ENCODE measurements around the gene RBM19.

The RBM19 gene

DNA sequence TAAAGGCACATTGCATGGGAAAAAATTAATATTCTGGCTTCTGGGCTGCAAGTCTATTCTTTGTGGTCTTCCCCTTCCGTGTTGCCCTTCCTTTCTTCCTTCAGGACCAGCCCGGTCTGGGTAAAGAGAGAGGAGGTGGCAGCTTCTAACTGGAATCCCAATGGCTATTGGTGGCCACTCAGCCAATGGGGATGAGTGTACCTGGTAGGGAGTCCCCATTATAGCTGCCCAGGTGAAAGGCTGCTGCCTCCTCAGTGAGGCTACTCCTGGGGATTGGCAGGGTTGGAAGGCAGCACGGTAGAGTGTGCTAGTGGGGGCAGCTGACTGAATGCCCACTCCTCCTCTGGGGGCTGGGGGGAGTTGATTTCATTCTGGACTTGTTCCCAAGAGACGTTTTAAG lies 112.6 kb downstream of the RBM19 start:
- H3K4me1 ChIP-seq (ENCODE audit: insufficient read depth, low read length), result no peaks in the 10 kb centered on the region
- no peaks in the 10 kb centered on the region for H3K9me3 ChIP-seq (ENCODE audit: control insufficient read depth, insufficient read depth, low read length)
- H3K36me3 ChIP-seq (ENCODE audit: insufficient read depth, low read length), result no peaks in the 10 kb centered on the region
- no peak overlapping the region for H3K9ac ChIP-seq (ENCODE audit: low read depth, low read length)

DNA sequence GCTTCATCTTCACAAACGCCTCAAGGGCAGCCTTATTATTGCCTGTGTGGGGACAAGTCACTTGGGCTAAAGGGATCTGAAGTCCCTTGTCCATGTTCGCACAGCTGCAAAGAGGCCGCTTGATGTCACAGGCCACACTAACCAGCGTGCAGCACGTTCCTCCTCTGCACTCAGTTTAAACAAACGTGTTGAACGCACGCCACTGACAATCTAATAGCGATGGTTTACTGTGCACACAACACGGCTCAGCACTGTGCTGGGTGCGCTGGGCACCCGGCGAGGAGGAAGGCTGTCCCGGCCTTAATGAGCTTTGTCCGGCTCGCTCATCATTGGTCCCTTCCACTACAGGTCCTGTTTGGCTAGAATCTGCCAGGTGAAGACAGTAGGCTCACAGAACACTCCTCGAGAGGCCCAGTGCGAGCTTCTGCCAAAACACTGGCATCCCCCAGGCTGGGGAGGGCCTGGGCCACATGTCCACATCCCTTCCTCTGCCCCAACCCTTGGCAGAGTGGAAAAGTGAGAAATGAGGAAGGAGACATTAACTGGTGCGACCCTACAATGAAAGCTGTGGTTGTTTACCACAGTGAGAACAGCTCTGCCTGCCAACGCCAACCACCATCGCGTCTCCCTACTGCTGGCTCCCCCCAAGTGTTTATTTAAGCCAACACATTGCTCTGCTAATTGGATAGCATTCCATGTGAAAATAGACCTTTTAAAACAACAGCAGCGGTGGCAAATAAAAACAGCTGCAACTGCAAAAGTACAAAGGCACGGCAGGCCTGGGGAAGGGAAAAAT lies 113.2 kb downstream of the RBM19 start:
- Histone ChIP-seq H3K9ac (ENCODE audit: low read depth, low read length) (no peak overlapping the region), H3K9me3 (ENCODE audit: control insufficient read depth, insufficient read depth, low read length) (no peaks in the 10 kb centered on the region), H3K36me3 (ENCODE audit: insufficient read depth, low read length) (no peaks in the 10 kb centered on the region), H3K4me1 (ENCODE audit: insufficient read depth, low read length) (no peaks in the 10 kb centered on the region)

DNA sequence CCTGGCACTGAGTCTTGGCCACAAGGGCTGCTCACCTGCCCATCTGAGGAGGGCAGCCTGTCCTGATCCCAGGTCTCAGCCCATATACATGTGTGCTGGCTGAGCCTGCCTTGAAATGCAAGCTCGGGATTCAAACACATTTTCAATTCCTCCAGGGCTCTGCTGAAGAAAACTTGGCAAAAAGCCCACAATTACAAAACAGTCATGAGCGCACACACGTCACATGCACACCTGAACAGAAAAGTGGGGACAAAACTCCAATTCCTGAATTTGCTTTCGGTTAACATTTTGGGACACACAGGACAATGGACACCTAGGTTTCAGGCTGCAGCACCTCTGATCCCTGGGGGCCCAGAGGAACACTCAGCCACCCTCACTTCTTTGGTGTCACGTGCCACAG lies 113.9 kb downstream of the RBM19 start:
- no peaks in the 10 kb centered on the region for H3K4me1 ChIP-seq (ENCODE audit: insufficient read depth, low read length)

DNA sequence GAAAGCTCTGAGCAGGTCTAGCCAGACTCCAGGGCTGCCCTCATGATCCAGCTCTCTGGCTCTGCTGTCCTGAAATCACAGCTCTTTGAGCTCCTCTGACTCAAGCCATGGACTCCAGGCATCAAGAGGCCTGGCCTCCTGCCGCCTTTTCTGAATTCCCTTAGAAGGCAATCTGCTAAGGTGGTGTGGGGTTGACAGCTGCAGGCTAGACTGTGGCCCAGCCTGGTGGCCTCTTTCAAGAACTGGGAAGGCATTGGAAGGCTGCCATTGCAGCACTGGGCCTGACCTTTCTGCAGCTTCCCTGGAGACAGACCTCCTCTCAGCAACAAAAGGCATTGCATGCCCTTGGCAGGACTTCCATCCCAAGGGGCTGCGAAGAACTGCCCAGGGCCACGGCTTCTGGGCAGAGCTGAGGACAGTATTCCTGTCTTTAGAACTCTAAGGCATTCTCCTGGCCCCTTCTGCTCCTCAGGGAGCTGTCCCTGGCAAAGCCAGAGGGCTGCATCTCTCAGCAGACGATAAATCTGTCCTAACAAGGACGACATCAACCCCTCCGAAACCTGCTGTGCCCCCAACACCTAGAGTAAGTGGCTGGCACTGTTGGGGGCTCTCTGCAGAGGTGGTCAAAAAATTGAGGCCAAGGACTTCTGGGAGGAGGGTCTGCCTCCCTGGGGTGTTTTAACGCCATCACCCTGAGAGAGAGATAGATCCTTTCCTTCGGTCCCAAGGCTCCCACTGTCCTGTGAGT lies 115.6 kb downstream of the RBM19 start:
- Histone ChIP-seq H3K9ac (ENCODE audit: low read depth, low read length) (no peak overlapping the region), H3K4me1 (ENCODE audit: insufficient read depth, low read length) (no peaks in the 10 kb centered on the region), H3K9me3 (ENCODE audit: control insufficient read depth, insufficient read depth, low read length) (no peaks in the 10 kb centered on the region), H3K36me3 (ENCODE audit: insufficient read depth, low read length) (no peaks in the 10 kb centered on the region)

More for the DNA sequence above, 113.9 kb downstream of the RBM19 start:
- no peak overlapping the region for H3K9ac ChIP-seq (ENCODE audit: low read depth, low read length)
- no peaks in the 10 kb centered on the region for H3K9me3 ChIP-seq (ENCODE audit: control insufficient read depth, insufficient read depth, low read length)
- H3K36me3 ChIP-seq (ENCODE audit: insufficient read depth, low read length), result no peaks in the 10 kb centered on the region

DNA sequence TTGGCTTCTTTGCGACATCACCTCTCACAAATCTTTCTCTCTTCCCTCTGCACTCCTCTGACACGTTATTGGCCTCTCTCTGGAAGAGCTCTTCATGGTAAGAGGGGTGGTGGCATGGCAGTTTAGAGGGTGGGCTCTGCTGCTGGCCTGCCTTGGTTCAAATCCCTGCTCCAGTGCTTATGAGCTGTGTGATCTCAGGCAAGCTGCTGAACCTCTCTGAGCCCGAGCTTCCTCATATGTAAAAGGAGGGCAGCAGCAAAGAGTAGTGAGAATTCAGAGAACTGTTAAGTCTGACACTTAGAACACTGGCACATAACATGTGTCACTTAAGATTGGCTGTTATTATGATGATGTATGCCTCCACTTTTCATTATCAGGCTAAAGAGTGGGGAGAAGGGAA lies 118.3 kb downstream of the RBM19 start:
- Histone ChIP-seq H3K9ac (ENCODE audit: low read depth, low read length) (no peak overlapping the region), H3K36me3 (ENCODE audit: insufficient read depth, low read length) (no peaks in the 10 kb centered on the region), H3K4me1 (ENCODE audit: insufficient read depth, low read length) (no peaks in the 10 kb centered on the region; the same call in 1 of the 2 replicates), H3K9me3 (ENCODE audit: control insufficient read depth, insufficient read depth, low read length) (no peaks in the 10 kb centered on the region)

DNA sequence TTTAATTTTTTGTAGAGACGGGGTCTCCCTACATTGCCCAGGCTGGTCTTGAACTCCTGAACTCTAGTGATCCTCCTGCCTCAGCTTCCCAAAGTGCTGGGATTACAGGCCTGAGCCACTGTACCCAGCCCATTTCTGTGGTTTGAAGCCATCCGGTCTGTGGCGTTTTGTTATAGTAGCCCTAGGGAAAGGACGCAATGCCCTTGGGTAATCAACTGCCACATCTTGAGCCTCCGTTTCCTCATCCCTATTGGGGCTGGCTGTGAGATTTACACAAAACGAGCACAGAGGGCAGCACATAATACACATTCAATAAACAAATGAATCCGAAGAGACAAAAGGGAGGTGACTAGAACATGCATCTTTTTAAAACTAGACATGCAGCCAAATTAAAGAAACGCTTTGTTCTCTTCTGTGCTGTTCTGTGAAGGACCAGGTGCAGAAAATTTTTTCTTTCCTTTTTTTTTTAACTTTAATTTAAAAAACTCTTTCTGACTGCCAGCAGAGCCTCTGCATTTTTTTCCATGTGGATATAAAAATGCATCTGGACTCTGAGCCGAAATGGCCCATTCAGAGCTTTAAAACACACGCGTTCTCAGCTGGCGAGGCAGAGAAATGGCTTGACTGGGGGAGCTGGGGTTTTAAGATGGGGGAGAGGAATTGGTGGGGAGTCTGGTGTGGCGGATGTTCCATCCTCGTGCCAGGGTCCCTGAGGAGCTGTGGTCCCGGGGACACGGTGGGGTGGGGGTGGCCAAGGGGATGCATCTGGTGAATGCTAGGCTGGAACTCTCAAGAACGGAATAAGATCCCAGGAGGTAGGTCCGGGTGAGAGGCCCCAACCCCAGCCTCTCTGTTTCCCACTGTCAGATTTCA lies 119.0 kb downstream of the RBM19 start:
- no peaks in the 10 kb centered on the region for H3K36me3 ChIP-seq (ENCODE audit: insufficient read depth, low read length)
- no peak overlapping the region for H3K9ac ChIP-seq (ENCODE audit: low read depth, low read length)
- H3K9me3 ChIP-seq (ENCODE audit: control insufficient read depth, insufficient read depth, low read length), result no peaks in the 10 kb centered on the region
- H3K4me1 ChIP-seq (ENCODE audit: insufficient read depth, low read length), result no peaks in the 10 kb centered on the region; the same call in 1 of the 2 replicates

DNA sequence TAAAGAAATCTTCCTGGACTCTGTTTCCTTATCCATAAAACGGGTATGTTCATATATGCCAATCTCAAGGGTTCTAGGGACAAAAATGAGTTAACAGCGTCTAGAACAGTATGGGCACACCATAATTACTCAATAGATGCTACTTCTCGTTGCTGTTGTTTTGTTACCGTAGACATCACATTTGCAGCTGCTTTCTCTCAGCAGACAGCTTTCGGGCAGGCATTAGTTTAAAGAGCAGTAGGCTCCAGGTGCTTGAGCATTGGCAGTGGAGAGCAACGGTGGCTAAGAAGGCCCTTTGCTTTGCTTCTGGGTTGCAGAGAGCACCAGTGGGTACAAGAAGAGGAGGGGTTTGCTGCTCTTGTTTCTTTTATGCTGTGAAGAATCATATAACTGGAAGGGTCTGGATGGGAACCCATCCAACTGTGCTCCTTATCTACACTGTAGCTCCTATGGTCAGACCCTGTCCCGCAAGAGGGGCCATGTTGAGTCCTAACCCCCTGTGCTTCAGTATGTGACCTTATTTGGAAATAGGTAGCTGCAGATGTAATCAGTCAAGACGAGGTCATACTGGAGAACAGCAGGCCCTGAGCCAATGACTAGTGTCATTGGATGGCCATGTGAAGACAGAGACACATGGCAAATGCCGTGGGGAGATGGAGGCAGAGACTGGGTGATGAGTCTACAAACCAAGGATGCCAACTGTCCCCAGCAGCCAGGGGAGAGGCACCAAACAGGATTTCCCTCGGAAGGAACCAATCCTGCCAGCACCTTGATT lies 120.0 kb downstream of the RBM19 start:
- no peaks in the 10 kb centered on the region; the same call in 1 of the 2 replicates for H3K4me1 ChIP-seq (ENCODE audit: insufficient read depth, low read length)
- no peak overlapping the region for H3K9ac ChIP-seq (ENCODE audit: low read depth, low read length)
- H3K36me3 ChIP-seq (ENCODE audit: insufficient read depth, low read length), result no peaks in the 10 kb centered on the region
- no peaks in the 10 kb centered on the region for H3K9me3 ChIP-seq (ENCODE audit: control insufficient read depth, insufficient read depth, low read length)

DNA sequence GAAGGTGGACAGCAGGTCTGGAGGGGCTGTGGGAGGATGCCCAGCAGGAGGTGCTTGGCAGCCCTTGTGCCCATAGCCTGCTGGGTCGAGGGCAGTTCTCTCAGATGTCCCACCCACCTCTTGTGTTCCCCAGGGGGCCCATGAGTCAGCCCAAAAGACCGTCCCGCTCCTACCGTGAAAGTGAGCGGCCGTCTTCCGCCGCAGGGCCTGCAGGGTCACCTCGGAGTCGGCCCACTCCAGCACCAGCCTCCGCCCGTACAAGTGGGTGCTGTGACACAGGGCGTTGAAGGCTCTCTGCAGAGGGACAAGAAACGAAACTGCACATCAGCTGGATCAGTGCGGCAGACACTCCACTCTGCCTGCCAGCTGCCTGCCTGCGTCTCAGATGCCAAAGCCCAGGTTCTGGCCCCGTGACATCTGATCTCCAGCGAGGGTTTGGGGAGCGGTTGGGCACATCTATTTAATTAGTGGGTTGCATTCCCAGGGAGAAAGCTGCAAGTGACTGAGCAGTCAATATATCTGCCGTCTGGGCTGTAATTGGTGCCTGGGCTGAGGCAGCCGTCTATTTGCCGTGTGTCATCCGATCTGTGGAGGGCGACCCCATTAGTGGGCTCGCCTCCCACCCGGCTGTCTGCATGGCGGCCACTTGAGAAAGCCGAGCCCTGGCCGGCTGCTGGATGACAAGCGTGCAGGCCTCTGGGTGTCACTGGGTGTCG lies 121.5 kb downstream of the RBM19 start:
- Histone ChIP-seq H3K4me1 (ENCODE audit: insufficient read depth, low read length) (no peaks in the 10 kb centered on the region; the same call in 1 of the 2 replicates), H3K36me3 (ENCODE audit: insufficient read depth, low read length) (no peaks in the 10 kb centered on the region), H3K9ac (ENCODE audit: low read depth, low read length) (no peak overlapping the region), H3K9me3 (ENCODE audit: control insufficient read depth, insufficient read depth, low read length) (no peaks in the 10 kb centered on the region)

DNA sequence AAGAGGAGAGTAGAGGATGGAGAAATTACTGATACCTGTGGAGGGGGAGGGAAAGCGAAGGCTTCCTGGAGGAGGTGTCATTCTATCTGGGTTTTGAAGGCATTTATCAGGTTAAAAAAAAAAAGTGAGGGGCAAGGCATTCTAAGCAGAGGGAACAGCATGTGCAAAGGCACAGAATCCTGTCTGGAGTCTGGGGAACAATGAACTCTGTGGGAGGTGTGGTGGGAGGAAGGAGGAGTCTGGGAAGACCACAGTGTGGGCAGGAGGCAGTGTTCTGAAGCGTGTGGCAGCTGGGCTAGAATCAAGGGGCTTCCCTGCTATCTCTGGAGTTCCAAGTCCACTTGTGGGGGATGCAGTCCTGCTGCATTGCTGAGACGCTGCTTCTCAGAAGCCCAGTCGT lies 123.4 kb downstream of the RBM19 start:
- H3K4me1 ChIP-seq (ENCODE audit: insufficient read depth, low read length), result no peaks in the 10 kb centered on the region; the same call in 1 of the 2 replicates
- no peak overlapping the region for H3K9ac ChIP-seq (ENCODE audit: low read depth, low read length)
- H3K36me3 ChIP-seq (ENCODE audit: insufficient read depth, low read length), result no peaks in the 10 kb centered on the region
- no peaks in the 10 kb centered on the region for H3K9me3 ChIP-seq (ENCODE audit: control insufficient read depth, insufficient read depth, low read length)

DNA sequence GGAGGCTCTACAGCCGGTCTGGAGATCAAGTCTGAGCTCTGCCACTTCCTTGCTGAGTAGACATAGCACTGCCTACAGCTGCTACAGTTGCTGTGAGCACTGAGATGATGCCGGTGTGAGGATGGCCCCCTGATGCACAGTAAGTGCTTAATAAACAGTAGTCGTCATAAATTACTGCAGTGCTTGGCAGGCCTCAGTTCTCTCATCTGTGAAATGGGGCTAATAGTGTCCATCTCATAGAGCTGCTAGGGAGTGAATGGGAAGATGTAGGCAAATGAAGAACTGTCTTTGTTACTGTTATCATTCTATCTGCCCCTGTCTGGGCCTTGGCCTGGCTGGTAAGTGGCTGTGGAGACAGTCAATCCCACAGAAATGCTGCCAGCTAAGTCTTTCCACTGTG lies 124.3 kb downstream of the RBM19 start:
- Histone ChIP-seq H3K9ac (ENCODE audit: low read depth, low read length) (no peak overlapping the region), H3K9me3 (ENCODE audit: control insufficient read depth, insufficient read depth, low read length) (no peaks in the 10 kb centered on the region), H3K36me3 (ENCODE audit: insufficient read depth, low read length) (no peaks in the 10 kb centered on the region), H3K4me1 (ENCODE audit: insufficient read depth, low read length) (no peaks in the 10 kb centered on the region; the same call in 1 of the 2 replicates)

DNA sequence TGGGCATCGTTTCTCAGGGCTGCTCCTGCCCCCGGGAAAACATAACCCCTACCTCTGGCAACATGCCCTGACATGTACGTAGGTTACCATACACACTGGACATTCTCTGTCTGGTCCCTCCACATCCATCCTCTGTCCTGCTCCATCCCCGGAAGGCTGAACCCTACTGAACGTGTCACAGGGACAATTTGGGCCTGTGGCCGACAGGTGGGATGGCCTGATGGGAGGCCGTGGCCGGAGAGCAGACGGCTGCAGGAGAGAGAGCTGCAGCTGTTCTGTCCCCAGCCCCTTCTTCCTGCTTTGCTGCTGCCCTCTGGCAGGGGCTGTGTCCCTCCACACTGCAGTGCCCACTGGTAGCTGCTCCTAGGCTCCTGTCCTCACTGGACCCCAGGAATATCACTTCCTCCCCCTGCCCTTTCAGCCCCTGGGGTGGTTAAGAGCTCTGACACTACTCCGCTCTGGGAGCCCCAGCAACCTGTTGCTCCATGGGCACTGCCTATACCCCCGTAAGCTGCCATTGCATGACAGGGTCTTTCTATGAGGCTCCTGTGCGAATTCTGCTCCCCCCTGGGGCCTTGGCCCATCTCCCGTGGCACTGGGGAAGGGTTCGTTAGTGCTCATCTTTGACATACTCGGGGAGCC lies 125.6 kb downstream of the RBM19 start:
- Histone ChIP-seq H3K9me3 (ENCODE audit: control insufficient read depth, insufficient read depth, low read length) (no peaks in the 10 kb centered on the region), H3K9ac (ENCODE audit: low read depth, low read length) (no peak overlapping the region), H3K36me3 (ENCODE audit: insufficient read depth, low read length) (no peaks in the 10 kb centered on the region), H3K4me1 (ENCODE audit: insufficient read depth, low read length) (peaks cover 7% of the 10 kb centered on the region; the same call in 1 of the 2 replicates)

DNA sequence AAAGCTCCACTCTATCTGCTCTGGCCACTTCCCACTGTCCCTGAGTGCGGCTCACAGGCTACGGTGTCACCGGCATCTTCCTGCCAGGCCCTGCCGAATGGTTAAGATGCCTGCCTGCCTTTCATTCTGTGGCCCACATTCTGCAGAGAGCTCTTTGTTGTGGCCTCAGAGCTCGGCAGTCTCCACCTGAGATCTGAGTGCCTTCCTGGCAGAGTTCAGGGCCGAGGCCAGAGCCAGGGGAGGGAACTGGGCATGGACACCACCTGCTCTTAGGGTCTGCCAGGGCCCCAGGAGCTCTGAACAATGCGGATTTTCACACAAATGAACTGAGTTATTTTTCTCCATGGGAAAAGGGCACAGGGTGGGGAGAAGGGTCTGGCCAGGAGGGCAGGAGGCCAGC lies 127.2 kb downstream of the RBM19 start:
- no peaks in the 10 kb centered on the region for H3K36me3 ChIP-seq (ENCODE audit: insufficient read depth, low read length)
- no peak overlapping the region for H3K9ac ChIP-seq (ENCODE audit: low read depth, low read length)
- H3K9me3 ChIP-seq (ENCODE audit: control insufficient read depth, insufficient read depth, low read length), result no peaks in the 10 kb centered on the region
- 0 out of 2 replicates have a peak, but pooled peaks cover 7% of the 10 kb centered on the region for H3K4me1 ChIP-seq (ENCODE audit: insufficient read depth, low read length)
